Measurements from ENCODE around the gene NTM.

NTM gene

DNA sequence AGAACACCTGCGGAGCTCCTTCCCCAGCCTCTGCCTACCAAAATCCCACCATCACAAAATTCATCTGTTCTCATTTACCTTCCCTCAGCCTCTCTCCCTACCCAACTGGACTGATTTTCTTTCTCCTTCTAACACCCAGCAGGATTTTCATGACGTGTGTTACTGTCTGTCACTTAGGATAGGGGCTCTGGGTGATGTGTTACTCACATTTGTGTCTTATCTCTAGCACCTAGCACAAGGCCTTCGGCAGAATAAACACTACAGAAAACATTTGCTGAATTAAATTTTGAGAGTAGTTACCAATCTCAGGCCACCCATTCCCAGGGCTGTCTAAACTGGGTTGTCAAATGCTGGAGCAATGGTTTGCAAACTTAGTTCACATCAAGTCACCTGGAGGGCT is 88.0 kb downstream of the NTM start:
- FAIRE-seq = no peak

DNA sequence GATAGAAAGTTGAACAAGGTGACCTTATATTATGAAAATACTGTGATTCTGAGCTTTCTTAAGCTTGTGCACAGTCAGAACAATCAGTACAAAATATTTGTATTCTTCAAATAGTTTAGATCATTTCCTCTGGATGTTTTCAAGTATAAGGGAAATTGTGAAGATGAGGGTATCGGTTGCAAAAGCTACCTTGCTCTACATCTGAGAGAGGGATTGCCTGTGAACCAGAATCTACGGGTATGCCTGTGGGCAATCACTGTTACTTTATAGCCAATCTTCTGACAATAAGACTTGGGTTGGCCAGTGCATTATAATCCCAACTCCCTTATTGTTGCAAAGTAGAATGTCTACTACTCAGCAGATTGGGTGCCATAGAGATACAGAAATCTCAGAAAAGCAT is 90.5 kb downstream of the NTM start:
- DNase-seq (ENCODE audit: extremely low spot score, insufficient read length, low read depth) (no peak), FAIRE-seq (no peak)

More for the DNA sequence above, 88.0 kb downstream of the NTM start:
- no peak for DNase-seq (ENCODE audit: extremely low spot score, insufficient read length, low read depth)

DNA sequence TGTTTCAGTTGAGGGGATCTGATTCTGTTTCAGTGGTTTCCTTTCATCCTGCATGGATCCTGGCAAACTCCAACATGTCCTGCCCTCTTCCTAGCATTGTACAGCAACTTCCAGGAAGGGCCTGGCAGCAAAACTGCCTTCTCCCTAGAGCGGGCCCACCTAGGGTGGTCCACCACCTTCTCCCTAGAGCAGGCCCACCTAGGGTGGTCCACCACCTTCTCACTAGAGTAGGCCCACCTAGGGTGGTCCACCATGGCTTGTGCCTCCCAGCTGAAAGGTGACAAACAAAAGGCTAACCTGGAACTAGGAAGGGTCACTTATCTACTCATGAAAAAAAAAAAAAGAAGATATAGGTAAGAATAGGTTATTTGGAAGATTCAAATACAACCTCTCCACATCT is 92.2 kb downstream of the NTM start:
- no peak for FAIRE-seq
- DNase-seq (ENCODE audit: extremely low spot score, insufficient read length, low read depth) = no peak

DNA sequence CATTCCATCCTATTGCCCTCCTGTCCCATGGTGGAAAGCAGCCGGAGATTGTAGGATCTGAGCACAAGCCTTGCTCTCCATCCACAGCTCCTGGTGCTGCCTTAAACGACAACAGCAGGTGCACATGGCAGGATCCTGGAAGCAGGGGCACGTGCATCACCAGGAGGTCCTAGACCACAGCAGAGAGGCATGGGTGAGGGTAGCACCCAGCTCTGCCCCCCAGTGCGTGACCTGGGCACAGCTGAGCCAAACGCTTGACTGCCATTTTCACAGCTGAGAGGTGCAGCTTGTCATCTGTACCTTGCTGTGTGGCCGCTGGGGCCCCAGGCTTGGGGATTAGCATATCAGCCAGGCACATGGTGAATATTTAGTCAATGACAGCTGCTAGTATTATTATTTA is 92.7 kb downstream of the NTM start:
- DNase-seq (ENCODE audit: extremely low spot score, insufficient read length, low read depth) (no peak), FAIRE-seq (no peak)

DNA sequence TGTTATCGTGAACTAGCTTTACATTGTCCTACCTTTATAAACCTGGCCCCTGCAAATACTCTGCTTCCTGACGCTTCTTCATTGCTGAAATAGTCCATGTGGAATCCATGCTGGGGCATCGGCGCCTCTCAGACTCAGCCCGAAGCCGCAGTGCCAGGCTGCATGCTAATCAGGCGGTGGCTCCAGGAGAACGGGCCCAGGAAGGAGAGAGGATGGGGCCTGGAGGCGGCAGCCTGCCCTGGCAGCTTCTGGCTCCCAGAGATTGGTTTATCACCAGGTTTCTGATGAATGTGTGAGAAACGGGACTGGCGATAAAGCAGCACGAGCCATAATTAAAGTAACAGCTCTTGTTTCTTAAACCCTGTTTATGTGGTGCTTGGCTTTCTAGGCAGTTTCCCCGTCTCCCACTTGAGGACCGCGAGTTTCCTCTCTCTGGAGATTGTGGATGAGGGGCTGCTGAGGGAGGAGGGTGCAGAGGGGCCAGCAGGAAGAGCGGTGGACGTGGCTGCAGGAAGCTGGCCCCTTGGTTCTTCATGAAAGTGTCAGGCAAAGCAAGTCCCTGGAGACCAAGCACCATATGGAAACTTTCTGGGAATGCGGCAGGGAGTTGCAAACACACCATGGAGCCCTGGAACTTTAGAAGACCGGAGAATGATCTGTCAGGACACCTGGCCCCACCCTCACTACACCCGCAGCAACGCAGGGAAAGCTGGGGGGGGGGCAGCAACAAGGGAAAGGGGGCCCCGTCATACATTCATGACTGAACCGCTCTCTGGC is 93.4 kb downstream of the NTM start:
- DNase-seq (ENCODE audit: extremely low spot score, insufficient read length, low read depth) (no peak), FAIRE-seq (no peak)

DNA sequence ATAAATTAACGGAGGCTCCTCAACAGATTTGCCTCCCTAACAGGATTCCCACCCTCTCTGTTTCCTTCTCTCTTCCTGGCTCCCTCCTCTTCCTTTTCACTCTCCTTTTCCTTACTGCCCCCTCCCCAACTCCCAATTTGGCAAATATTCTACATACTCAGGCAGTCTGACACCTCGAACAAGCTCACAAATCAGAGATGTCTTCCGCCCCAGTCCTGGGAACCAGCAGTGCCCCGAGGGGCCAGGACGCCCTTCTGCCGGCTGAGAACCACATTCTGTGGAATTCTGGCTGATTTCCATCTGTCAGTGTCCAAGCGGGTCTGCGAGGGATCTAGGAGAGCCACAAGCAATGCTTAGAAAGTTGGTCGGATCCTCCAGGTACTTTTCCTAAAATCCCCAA is 94.0 kb downstream of the NTM start:
- no peak for FAIRE-seq
- no peak for DNase-seq (ENCODE audit: extremely low spot score, insufficient read length, low read depth)

DNA sequence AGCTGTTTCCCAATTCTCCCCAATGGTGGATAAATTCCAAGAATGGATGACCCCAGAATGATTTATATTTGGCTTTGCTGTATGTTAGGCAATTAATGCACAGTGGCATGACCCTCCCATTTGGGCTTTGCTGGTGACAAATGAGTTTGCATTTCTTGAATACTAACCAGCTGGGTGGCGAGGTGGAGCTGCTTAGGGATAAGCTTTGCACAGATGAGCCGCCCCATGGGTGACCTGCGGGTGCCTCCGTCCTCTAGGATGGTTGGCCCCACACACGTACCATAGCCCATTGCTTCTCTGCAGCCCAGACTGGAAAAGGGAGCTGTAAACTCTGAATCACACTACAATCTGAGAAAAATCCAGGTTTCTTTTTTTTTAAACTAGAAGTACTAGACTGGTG is 94.6 kb downstream of the NTM start:
- no peak for DNase-seq (ENCODE audit: extremely low spot score, insufficient read length, low read depth)
- FAIRE-seq = no peak

DNA sequence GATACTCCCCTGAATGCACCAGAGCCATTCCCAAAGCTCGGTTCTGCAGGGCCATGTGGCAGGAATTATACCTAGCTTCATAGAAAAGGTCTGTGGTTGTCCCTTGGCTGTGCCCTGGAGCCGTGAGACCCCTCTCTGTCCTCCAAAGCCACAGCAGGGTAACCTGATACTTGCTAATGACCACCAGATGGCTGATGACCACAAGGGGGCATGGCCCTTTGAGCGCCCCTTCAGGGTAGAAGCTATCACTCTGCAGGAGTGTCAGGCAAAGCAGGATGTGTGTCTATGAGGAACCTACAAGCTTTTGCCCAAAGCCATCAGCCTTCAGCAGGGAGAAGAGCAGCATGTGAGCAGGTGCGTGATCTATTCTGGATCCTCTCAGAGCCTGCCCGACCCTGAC is 95.3 kb downstream of the NTM start:
- DNase-seq (ENCODE audit: extremely low spot score, insufficient read length, low read depth) (no peak), FAIRE-seq (no peak)

DNA sequence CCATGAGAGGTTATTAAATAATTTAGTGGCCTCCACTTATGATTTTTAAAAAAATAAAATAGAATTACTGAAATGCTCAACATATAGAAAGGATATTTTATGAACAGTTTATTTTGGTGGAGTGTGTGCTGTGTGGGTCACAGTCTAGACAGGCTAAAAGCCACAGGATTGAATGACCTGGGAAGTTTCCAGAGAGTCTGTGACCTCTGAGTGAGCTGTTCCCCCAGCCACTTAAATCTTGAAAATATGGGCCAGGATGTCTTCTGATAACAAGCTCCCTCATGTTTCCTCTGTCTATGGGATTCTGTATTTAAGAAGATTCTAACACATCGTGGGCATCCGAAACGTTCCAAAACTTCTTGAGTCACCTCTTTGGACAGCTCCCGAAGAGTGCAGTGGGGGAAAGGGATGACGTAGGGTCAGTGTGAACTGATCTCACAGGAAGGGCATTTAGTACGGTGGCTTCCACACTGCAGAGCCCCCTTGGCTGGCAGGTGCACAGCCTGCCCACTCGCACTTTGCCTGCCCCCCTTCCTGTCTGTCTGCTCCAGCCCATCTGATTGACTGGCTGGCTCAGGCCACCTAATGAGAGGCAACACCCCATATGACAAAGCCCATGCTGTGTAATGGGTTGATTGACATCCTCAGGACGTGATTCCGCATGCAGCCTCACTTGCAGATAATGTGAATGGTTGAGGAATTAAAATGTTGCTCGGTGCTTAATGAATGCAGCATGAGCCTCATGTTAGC is 97.4 kb downstream of the NTM start:
- no peak for FAIRE-seq
- DNase-seq (ENCODE audit: extremely low spot score, insufficient read length, low read depth) = no peak

DNA sequence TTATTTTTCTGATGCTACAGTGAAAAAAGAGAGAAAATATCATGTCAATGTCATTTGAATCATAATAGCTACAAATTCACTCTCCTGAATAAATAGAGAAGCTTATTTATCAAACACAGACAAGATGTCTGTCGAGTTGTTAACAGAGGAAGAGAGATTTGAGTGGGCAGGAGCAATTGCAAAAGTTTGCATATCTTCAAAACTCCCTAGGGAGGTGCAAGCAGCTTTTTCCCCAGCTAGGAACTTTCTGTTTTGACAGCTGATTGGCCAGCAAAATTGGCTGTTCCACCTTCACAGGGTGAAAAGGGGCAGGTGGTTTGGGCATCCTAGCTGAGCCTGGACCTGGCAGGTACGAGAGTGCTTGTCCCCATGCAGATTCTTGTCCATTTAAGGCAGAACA is 98.2 kb downstream of the NTM start:
- no peak for DNase-seq (ENCODE audit: extremely low spot score, insufficient read length, low read depth)
- no peak for FAIRE-seq

DNA sequence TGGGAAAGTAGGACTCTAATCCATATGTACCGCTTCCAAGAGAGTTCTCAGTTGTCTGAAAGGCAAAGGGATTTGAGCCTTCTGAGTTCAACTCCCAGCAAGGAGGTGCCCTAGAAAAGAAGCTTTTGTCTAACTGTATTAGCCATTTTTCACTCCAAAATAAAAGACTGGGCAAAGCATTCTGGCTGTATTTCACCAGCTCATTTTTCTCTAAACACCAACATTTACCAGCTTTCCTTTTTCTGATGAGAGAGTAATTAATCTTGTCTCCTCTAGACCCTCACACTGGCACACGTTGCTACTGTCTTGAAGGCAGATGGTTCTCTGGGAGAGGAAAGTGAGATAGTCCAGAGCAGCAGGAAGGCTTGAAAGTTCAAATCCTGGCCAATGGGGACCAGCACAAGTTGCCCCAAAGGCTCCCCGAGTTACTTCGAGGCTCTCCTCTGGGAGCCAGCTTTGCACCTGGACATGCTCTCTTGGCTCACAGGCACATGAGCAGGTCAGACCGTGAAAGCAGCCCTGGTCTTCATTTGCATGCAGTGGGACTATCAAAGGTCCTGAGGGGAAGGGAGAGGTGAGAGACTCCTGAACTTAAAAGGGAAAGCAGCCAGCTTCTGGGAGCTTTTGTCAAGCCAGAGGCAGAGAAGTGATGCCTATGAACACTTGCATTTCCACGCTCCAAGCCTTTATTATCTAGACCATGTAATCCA is 100.0 kb downstream of the NTM start:
- FAIRE-seq (no peak), DNase-seq (ENCODE audit: extremely low spot score, insufficient read length, low read depth) (no peak)

DNA sequence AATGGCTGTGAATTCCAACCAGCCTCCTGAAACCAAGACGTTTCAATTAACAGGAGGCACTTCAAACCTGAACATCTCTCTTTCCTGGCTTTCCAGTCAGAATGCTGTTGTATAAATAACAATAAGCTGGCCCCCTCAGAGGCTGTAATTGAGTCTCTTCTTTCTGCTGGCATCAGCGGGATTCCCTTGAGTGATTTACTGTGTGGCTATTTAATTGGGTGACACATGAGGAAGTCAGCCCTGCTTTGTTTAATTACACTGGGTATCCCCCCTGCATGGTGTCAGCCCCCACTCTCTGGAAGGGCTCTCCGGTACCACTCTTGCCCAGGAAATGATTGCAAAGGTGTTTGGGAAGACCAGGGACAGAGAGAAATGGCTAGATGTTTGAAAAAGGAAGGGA is 101.6 kb downstream of the NTM start:
- DNase-seq (ENCODE audit: extremely low spot score, insufficient read length, low read depth) (no peak), FAIRE-seq (no peak)

DNA sequence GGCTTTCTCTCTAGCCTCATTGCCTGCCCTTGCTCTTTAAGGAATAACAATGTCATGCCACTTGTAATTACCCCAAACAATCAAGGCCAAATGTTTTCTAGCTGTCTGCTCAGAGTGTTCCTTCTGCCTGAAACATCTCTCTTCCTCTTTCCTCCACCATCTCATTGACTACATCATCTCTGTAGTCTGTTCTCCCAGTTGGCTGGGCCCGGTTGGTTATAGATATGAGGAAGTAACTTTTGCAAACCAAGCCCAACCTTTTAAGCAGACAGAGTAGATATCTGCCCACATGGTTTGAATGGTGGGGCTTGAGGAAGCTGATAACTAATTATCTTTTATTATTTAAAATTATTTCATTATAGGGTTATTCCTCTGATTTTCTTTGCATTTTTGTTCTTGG is 104.5 kb downstream of the NTM start:
- FAIRE-seq (no peak), DNase-seq (ENCODE audit: extremely low spot score, insufficient read length, low read depth) (no peak)

DNA sequence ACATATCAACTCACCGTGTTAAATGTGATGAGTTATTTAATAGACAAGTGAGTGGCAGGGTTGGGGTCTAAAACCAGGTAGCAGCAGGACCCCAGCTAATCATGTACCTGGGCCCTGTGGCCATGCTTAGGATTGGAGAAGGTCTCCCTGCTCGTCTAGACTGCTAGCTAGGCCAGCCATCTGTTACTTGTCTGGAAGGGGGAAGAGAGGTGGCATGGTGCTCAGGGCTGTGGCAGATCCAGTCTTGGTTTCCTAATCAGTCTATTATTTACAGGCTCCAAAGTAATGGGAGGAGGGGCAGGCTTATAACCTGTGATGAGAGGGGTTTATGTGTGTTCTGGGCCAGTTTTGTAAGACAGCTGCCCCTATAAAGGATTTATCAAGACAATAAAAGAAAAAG is 105.9 kb downstream of the NTM start:
- FAIRE-seq (no peak), DNase-seq (ENCODE audit: extremely low spot score, insufficient read length, low read depth) (no peak)

DNA sequence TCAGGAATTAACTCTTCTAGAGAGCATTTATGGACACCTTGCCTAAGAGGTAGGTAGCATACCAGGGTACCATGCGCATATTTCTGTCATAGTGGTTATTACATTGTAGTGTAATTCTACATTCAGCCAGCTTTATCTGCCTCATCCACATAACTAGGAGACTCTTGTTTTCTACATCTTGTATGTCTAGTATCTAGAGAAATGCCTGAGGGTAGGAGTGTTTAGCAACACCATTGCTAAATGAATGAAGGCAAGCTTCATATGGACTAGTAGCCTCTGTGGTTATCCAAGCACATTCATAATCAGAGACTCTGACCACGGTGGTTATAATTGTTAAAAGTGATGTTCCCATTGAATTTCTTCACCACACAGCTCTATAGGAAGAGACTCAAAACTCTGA is 107.9 kb downstream of the NTM start:
- DNase-seq (ENCODE audit: extremely low spot score, insufficient read length, low read depth) (no peak), FAIRE-seq (no peak)

DNA sequence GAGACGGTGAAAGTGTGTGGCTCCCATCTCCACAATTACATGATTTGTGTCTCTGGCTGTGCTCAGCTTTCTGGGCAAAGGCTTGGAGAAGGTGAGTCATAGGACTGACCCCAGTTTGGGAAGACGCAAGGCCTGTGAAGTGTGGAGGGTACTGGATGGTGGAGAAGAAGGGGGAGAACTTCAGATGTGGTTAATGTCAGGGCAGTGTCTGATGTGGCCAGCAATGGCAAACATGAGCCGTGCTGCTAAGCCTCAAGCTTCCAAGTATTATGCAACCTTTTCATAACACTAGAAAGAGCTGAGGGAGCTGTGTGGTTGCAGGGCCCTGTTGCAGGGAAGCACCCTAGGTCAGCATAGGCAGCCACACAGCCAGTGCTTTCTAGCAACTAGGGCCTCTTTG is 110.9 kb downstream of the NTM start:
- FAIRE-seq (no peak), DNase-seq (ENCODE audit: extremely low spot score, insufficient read length, low read depth) (no peak)

DNA sequence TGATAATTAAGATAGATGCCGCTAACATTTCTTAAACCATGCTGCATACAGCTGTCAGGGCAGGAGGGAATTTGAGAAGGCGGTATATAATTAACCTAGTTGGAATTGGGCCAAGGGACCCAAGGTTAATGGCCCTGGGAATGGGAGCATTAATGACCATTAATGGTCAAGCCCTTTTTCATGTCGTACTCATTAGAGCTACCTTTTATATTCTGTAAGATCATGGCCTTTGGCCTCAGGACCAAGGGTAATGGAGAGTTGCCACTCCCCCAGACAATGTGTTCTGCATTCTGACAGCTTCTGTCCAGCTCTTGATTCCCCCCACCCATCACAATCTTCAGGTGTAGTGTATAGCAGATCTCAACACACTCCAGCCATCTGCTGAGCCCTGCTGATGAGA is 111.6 kb downstream of the NTM start:
- DNase-seq (ENCODE audit: extremely low spot score, insufficient read length, low read depth) (no peak), FAIRE-seq (no peak)

DNA sequence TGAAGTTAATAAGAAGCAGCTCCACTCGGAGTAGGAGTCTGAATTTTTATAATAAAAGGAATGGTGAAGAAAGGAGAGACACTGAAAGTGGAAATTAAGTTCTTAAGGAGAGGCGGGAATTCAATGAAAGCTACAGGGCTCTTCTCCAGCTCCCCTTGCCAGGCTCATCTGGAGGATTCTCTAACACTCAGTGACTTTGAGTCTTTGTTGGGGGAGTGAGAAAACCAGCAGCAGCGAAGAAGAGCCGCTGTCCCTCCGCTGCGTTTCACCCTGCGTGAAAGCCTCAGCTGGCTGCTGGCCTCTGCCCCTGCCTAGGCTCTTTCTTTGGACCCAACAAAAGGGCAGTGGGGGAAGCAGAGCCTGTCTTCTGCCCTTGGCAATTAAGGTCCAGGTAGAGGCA is 113.0 kb downstream of the NTM start:
- no peak for DNase-seq (ENCODE audit: extremely low spot score, insufficient read length, low read depth)
- no peak for FAIRE-seq

DNA sequence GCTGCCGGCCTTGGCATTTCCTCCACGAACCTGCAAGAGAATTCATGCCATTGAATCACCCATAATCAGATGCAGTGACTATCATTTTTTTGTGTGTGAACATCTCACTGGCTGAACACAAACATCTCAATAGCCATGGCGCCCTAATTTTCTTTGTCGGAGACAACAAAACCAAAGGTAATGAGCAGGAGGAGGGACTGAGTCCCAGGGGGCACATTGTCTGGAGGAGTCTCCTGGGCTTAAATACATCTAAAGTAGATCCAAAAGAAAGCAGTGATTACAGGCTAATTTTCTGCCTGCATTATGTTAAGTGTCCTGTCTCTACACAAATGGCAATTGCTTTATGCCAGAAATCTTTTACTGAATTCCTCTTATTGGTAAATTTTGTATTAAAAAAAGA is 113.5 kb downstream of the NTM start:
- FAIRE-seq = no peak
- no peak for DNase-seq (ENCODE audit: extremely low spot score, insufficient read length, low read depth)

DNA sequence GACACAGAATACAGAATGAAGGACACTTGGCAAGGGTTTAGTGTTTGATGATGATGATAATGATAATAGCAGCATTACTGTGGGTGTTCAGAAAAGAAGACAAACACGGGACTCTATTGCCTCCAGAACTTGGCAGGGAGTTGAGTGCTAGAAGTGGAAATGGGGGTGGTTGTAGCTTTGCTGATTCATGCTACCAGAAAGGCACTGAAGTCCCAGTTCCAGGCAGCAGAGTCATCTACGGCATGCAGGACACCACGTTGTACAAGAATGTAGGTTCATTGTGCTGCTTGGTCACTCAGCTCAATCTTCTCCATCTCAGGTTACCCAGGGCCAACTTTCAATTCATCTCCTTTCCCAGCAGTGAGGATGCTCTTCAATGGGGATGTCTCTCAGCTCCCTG is 115.7 kb downstream of the NTM start:
- FAIRE-seq = no peak
- DNase-seq (ENCODE audit: extremely low spot score, insufficient read length, low read depth) = no peak

DNA sequence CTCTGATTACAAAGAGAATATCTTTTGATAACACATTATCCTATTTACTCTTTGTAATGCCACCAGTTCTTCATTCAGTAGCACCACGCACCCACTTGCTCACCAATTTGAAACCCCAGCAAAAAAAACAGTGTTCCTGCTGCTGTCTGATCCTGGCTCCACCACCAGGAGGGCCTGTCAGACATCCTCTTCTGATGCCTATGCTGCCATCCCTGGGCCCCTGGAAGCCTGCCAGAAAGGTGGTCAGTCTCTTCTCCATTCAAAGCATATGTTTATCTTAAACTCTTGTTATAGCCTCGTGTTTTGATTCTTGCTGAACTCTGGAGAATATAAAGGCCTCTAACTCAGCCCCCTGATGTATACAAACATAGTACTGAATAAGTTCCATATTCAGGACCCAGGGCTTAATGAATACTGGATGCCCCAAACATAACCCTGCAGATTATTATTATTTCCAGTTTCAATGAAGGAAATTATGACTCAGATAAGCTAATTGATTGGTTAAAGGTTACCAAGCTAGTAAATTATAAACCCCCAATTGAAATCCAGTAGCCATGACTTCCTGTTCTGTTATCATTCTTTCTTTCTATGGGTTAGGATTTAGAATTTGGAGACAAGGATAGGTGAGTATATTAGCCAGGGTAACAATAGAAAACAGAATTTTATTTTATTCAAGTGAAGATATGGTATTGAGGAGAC is 116.7 kb downstream of the NTM start:
- DNase-seq (ENCODE audit: extremely low spot score, insufficient read length, low read depth) = no peak

More for the DNA sequence above, 116.7 kb downstream of the NTM start:
- no peak for FAIRE-seq

All from GM18507 (cell line).